CD8-positive, alpha-beta memory T cell (primary cell): ENCODE results near the gene DCT. TPM values are rescaled to one million over a fixed set of nuclear protein-coding genes. Genes with fewer than 3 reads are reported as not detected.

ENCODE experiments used
- CTCF ChIA-PET: fragments of 350-600 bp; sonication (Branson Sonifier 250); formaldehyde crosslinking; loops from one replicate; lab custom pipeline; 2021; ENCODE audit warnings: antibody characterized with exemption; lab: Charles Lee
- POLR2A ChIA-PET: fragments of 350-600 bp; sonication (Branson Sonifier 250); formaldehyde crosslinking; loops from one replicate; lab custom pipeline; 2021; ENCODE audit warnings: antibody characterized with exemption; lab: Charles Lee
- DNase-seq, 5 donors: peaks; one replicate each; pipeline versions ENCODE4 v3.0.0 to v3.0.0-alpha.2; 2020 to 2022; ENCODE audit warnings: mixed read lengths in 1 of 5
- H3K27ac ChIP-seq: one replicate; pipeline ENCODE4 v1.7.0; 2013; ENCODE audit warnings: low read depth, mild to moderate bottlenecking, low read length, moderate library complexity
- H3K27me3 ChIP-seq: 2 replicates; pipeline ENCODE4 v1.7.0; 2013; ENCODE audit warnings: low read length, mild to moderate bottlenecking; ENCODE audit not compliant: insufficient read depth, poor library complexity, severe bottlenecking
- H3K36me3 ChIP-seq: 2 replicates; pipeline ENCODE4 v1.7.0; 2013; ENCODE audit warnings: mild to moderate bottlenecking, low read length, moderate library complexity; ENCODE audit not compliant: insufficient read depth
- H3K4me1 ChIP-seq: 2 replicates; pipeline ENCODE4 v1.7.0; 2013; ENCODE audit warnings: mild to moderate bottlenecking, low read length, moderate library complexity; ENCODE audit not compliant: insufficient read depth
- H3K4me3 ChIP-seq: 2 replicates; pipeline ENCODE4 v1.7.0; 2013; ENCODE audit warnings: mild to moderate bottlenecking, low read length
- H3K9me3 ChIP-seq: 2 replicates; pipeline ENCODE4 v1.7.0; 2013; ENCODE audit warnings: mild to moderate bottlenecking, low read length
- H3K27ac Mint-ChIP-seq, 8 donors: one replicate each; pipeline ENCODE4 v1.8.0; 2020 to 2021; ENCODE audit warnings: mixed read lengths in 8 of 8, mild to moderate bottlenecking in 6 of 8, inconsistent platforms in 3 of 8, moderate library complexity in 3 of 8
- H3K27me3 Mint-ChIP-seq, 2 donors: one replicate each; pipeline ENCODE4 v1.8.0; 2020 to 2021; ENCODE audit warnings: mixed read lengths in 2 of 2, mild to moderate bottlenecking in 1 of 2, moderate library complexity in 1 of 2
- H3K36me3 Mint-ChIP-seq, 3 donors: one replicate each; pipeline ENCODE4 v1.8.0; 2020 to 2021; ENCODE audit warnings: mixed read lengths in 3 of 3, inconsistent platforms in 1 of 3, mild to moderate bottlenecking in 1 of 3
- H3K4me1 Mint-ChIP-seq, 3 donors: one replicate each; pipeline ENCODE4 v1.8.0; 2020 to 2021; ENCODE audit warnings: mixed read lengths in 3 of 3, inconsistent platforms in 1 of 3, mild to moderate bottlenecking in 1 of 3
- H3K4me3 Mint-ChIP-seq, 7 donors: one replicate each; pipeline ENCODE4 v1.8.0; 2020 to 2021; ENCODE audit warnings: mixed read lengths in 7 of 7, mild to moderate bottlenecking in 6 of 7, moderate library complexity in 4 of 7, inconsistent platforms in 2 of 7
- H3K9me3 Mint-ChIP-seq, 5 donors: one replicate each; pipeline ENCODE4 v1.8.0; 2020 to 2022; ENCODE audit warnings: mixed read lengths in 5 of 5, mild to moderate bottlenecking in 3 of 5, moderate library complexity in 2 of 5, inconsistent platforms in 1 of 5
- polyA plus RNA-seq: library from polyadenylated mRNA; unstranded; fragments of 300-500 nt; fragmentation: Illumina TruSeq; gene quantifications from one replicate; pipeline ENCODE4 v1.2.3, GENCODE V29; 2021
- total RNA-seq, 2 experiments: library from RNA; stranded (reverse); gene quantifications; one replicate each; pipeline ENCODE4 v1.2.3, GENCODE V29; 2021

Gene DCT
- total and polyA plus RNA-seq, 3 experiments from 2014 or later: 0.07 TPM; not detected in 2

- POLR2A ChIA-PET: interaction anchor here (0.6 kb wide), 1 partner anchor 147 kb away, joined by 3 read pairs; no protein-coding TSS in a partner anchor
- H3K36me3 ChIP-seq: no peaks in the 10 kb centered on the region
- no peaks in the 10 kb centered on the region for H3K36me3 Mint-ChIP-seq
- no peak overlapping the region for H3K4me3 ChIP-seq
- H3K9me3 Mint-ChIP-seq: no peaks in the 10 kb centered on the region
- peaks cover 2 to 4% of the 10 kb centered on the region in 2 donors for H3K27me3 Mint-ChIP-seq
- no peaks in the 10 kb centered on the region for H3K4me1 Mint-ChIP-seq
- no peaks in the 10 kb centered on the region for H3K9me3 ChIP-seq
- H3K27me3 ChIP-seq: no peaks in the 10 kb centered on the region
- no peak for DNase-seq
- H3K4me3 Mint-ChIP-seq: no peak overlapping the region
- H3K4me1 ChIP-seq: no peaks in the 10 kb centered on the region
- no peak overlapping the region for H3K27ac Mint-ChIP-seq
- CTCF ChIA-PET: no interaction called here
- no peak overlapping the region for H3K27ac ChIP-seq
These were observed 24.6 kb downstream of the DCT start for GRCh38 chr13:94454906-94455305.

GRCh38 chr13:94454334-94454733 lies 25.1 kb downstream of the DCT start:
- no peaks in the 10 kb centered on the region for H3K9me3 Mint-ChIP-seq
- H3K27me3 ChIP-seq: no peaks in the 10 kb centered on the region
- no peak overlapping the region for H3K4me3 ChIP-seq
- H3K9me3 ChIP-seq: no peaks in the 10 kb centered on the region
- no peaks in the 10 kb centered on the region for H3K36me3 ChIP-seq
- H3K4me1 ChIP-seq: no peaks in the 10 kb centered on the region
- no peak overlapping the region for H3K4me3 Mint-ChIP-seq
- no peaks in the 10 kb centered on the region for H3K36me3 Mint-ChIP-seq
- no peaks in the 10 kb centered on the region for H3K4me1 Mint-ChIP-seq
- CTCF ChIA-PET: no interaction called here
- no peak overlapping the region for H3K27ac ChIP-seq
- H3K27me3 Mint-ChIP-seq: peaks cover 2 to 4% of the 10 kb centered on the region in 2 donors
- POLR2A ChIA-PET: no interaction called here
- no peak overlapping the region for H3K27ac Mint-ChIP-seq
- no peak for DNase-seq

GRCh38 chr13:94444826-94445225 lies 34.7 kb downstream of the DCT start:
- H3K9me3 Mint-ChIP-seq: no peaks in the 10 kb centered on the region
- no peak overlapping the region for H3K27ac ChIP-seq
- H3K27me3 ChIP-seq: peaks cover 4% of the 10 kb centered on the region
- no peaks in the 10 kb centered on the region for H3K9me3 ChIP-seq
- no peaks in the 10 kb centered on the region for H3K36me3 ChIP-seq
- H3K4me1 Mint-ChIP-seq: no peaks in the 10 kb centered on the region
- no peak overlapping the region for H3K27ac Mint-ChIP-seq
- ChIA-PET CTCF (no interaction called here), POLR2A (no interaction called here)
- H3K4me1 ChIP-seq: no peaks in the 10 kb centered on the region
- H3K27me3 Mint-ChIP-seq: peaks cover 2 to 20% of the 10 kb centered on the region in 2 donors
- H3K4me3 Mint-ChIP-seq: no peak overlapping the region
- no peak for DNase-seq
- H3K4me3 ChIP-seq: no peak overlapping the region
- no peaks in the 10 kb centered on the region for H3K36me3 Mint-ChIP-seq

GRCh38 chr13:94435604-94436226 lies 43.8 kb downstream of the DCT start:
- H3K4me3 ChIP-seq: no peak overlapping the region
- Mint-ChIP-seq H3K4me1 (no peaks in the 10 kb centered on the region), H3K4me3 (no peak overlapping the region), H3K9me3 (no peaks in the 10 kb centered on the region), H3K27ac (no peak overlapping the region), H3K27me3 (peaks cover 0 to 3% of the 10 kb centered on the region in 2 donors), H3K36me3 (no peaks in the 10 kb centered on the region)
- no peaks in the 10 kb centered on the region for H3K36me3 ChIP-seq
- H3K9me3 ChIP-seq: no peaks in the 10 kb centered on the region
- no peak overlapping the region for H3K27ac ChIP-seq
- no peaks in the 10 kb centered on the region for H3K4me1 ChIP-seq
- POLR2A ChIA-PET: no interaction called here
- H3K27me3 ChIP-seq: no peaks in the 10 kb centered on the region
- CTCF ChIA-PET: interaction anchor here (1.2 to 7.7 kb wide), 5 partner anchors 13 to 224 kb away, joined by 3 to 161 read pairs (median 3); no protein-coding TSS in a partner anchor
- DNase-seq: peak in 2 of 5 donors; percentile 21 to 51

- Histone ChIP-seq H3K9me3 (no peaks in the 10 kb centered on the region), H3K27ac (no peak overlapping the region), H3K4me3 (no peak overlapping the region), H3K36me3 (no peaks in the 10 kb centered on the region), H3K4me1 (no peaks in the 10 kb centered on the region), H3K27me3 (no peaks in the 10 kb centered on the region)
- no peak overlapping the region for H3K4me3 Mint-ChIP-seq
- peaks cover 0 to 8% of the 10 kb centered on the region in 2 donors for H3K27me3 Mint-ChIP-seq
- H3K4me1 Mint-ChIP-seq: no peaks in the 10 kb centered on the region
- no peaks in the 10 kb centered on the region for H3K9me3 Mint-ChIP-seq
- ChIA-PET POLR2A (no interaction called here), CTCF (interaction anchor here (1.2 to 7.7 kb wide), 2 partner anchors 172 to 184 kb away, joined by 3 to 161 read pairs; no protein-coding TSS in a partner anchor)
- no peak for DNase-seq
- no peaks in the 10 kb centered on the region for H3K36me3 Mint-ChIP-seq
- H3K27ac Mint-ChIP-seq: no peak overlapping the region
These were observed 46.2 kb downstream of the DCT start for GRCh38 chr13:94433055-94433961.

- no peak for DNase-seq
- Histone ChIP-seq H3K4me3 (no peak overlapping the region), H3K27me3 (no peaks in the 10 kb centered on the region), H3K4me1 (no peaks in the 10 kb centered on the region), H3K9me3 (no peaks in the 10 kb centered on the region), H3K27ac (no peak overlapping the region), H3K36me3 (no peaks in the 10 kb centered on the region)
- no peaks in the 10 kb centered on the region for H3K36me3 Mint-ChIP-seq
- H3K27me3 Mint-ChIP-seq: peaks cover 0 to 8% of the 10 kb centered on the region in 2 donors
- H3K27ac Mint-ChIP-seq: peak overlapping the region in 1 of 8 donors; percentile 65
- H3K4me3 Mint-ChIP-seq: no peak overlapping the region
- H3K9me3 Mint-ChIP-seq: no peaks in the 10 kb centered on the region
- CTCF ChIA-PET: interaction anchor here (7.7 kb wide), 1 partner anchor 186 kb away, joined by 161 read pairs; no protein-coding TSS in a partner anchor
- POLR2A ChIA-PET: no interaction called here
- H3K4me1 Mint-ChIP-seq: no peaks in the 10 kb centered on the region
These were observed 47.5 kb downstream of the DCT start for GRCh38 chr13:94431987-94432386.

- Histone ChIP-seq H3K27me3 (no peaks in the 10 kb centered on the region), H3K4me3 (no peak overlapping the region), H3K9me3 (no peaks in the 10 kb centered on the region), H3K27ac (no peak overlapping the region), H3K36me3 (no peaks in the 10 kb centered on the region), H3K4me1 (no peaks in the 10 kb centered on the region)
- Mint-ChIP-seq H3K9me3 (no peaks in the 10 kb centered on the region), H3K36me3 (no peaks in the 10 kb centered on the region), H3K27me3 (peaks cover 0 to 8% of the 10 kb centered on the region in 2 donors), H3K4me1 (no peaks in the 10 kb centered on the region), H3K4me3 (no peak overlapping the region), H3K27ac (no peak overlapping the region)
- POLR2A ChIA-PET: no interaction called here
- DNase-seq: no peak
- CTCF ChIA-PET: interaction anchor here (7.7 kb wide), 1 partner anchor 186 kb away, joined by 161 read pairs; no protein-coding TSS in a partner anchor
These were observed 47.9 kb downstream of the DCT start for GRCh38 chr13:94431574-94431973.
